Measurements from ENCODE around the gene CBLN4. TPM values are rescaled to one million over a fixed set of nuclear protein-coding genes. Genes with fewer than 3 reads are reported as not detected.
A peak's percentile ranks its signal among the peaks of the same experiment; 100 is the strongest.

CBLN4 gene
- total RNA-seq, 2 donors from 2014 or later: not detected

GRCh38 chr20:55953201-55953600 lies 52.1 kb downstream of the CBLN4 start:
- H3K27me3 Mint-ChIP-seq (ENCODE audit: insufficient read depth): no peaks in the 10 kb centered on the region
- no peaks in the 10 kb centered on the region for H3K36me3 ChIP-seq (ENCODE audit: control insufficient read depth, insufficient read depth, low read length)
- peaks cover 90% of the 10 kb centered on the region for H3K9me3 ChIP-seq (ENCODE audit: control insufficient read depth, low read length)
- no peak overlapping the region for H3K4me3 Mint-ChIP-seq
- no peak overlapping the region for H3K4me3 ChIP-seq (ENCODE audit: low read length)
- H3K4me1 ChIP-seq (ENCODE audit: control insufficient read depth, insufficient read depth, low read length): no peaks in the 10 kb centered on the region
- 23 to 40% methylated on average over 2 of the region's 2 CpGs for WGBS, 2 experiments (ENCODE audit: insufficient coverage in 1 of 2, insufficient read length in 1 of 2)
- H3K4me1 Mint-ChIP-seq: no peaks in the 10 kb centered on the region
- no peak overlapping the region for H3K27ac Mint-ChIP-seq
- no peak for DNase-seq
- no peak overlapping the region for H3K27ac ChIP-seq (ENCODE audit: low read depth, low read length)
- peaks cover 92% of the 10 kb centered on the region for H3K9me3 Mint-ChIP-seq
- no peaks in the 10 kb centered on the region for H3K27me3 ChIP-seq (ENCODE audit: control insufficient read depth, insufficient read depth, low read length, poor library complexity, severe bottlenecking)
- H3K9ac ChIP-seq (ENCODE audit: extremely low read depth, low read length, poor library complexity, severe bottlenecking): no peak overlapping the region
- no peak for TF ChIP-seq CTCF (conservative IDR thresholded peaks at IDR 0.05)
- no peaks in the 10 kb centered on the region for H3K36me3 Mint-ChIP-seq (ENCODE audit: low read depth)

GRCh38 chr20:55947701-55948100 lies 57.6 kb downstream of the CBLN4 start:
- peaks cover 82% of the 10 kb centered on the region for H3K9me3 ChIP-seq (ENCODE audit: control insufficient read depth, low read length)

More at GRCh38 chr20:55947701-55948100, 57.6 kb downstream of the CBLN4 start:
- H3K9ac ChIP-seq (ENCODE audit: extremely low read depth, low read length, poor library complexity, severe bottlenecking): no peak overlapping the region
- Mint-ChIP-seq H3K9me3 (peaks cover 85% of the 10 kb centered on the region), H3K4me1 (no peaks in the 10 kb centered on the region), H3K27ac (no peak overlapping the region), H3K27me3 (ENCODE audit: insufficient read depth) (no peaks in the 10 kb centered on the region), H3K36me3 (ENCODE audit: low read depth) (no peaks in the 10 kb centered on the region), H3K4me3 (no peak overlapping the region)
- peak overlapping the region; percentile 14 for H3K4me3 ChIP-seq (ENCODE audit: low read length)
- no peaks in the 10 kb centered on the region for H3K4me1 ChIP-seq (ENCODE audit: control insufficient read depth, insufficient read depth, low read length)
- no peak for DNase-seq
- no peaks in the 10 kb centered on the region for H3K27me3 ChIP-seq (ENCODE audit: control insufficient read depth, insufficient read depth, low read length, poor library complexity, severe bottlenecking)
- TF ChIP-seq CTCF (conservative IDR thresholded peaks at IDR 0.05): no peak
- no peaks in the 10 kb centered on the region for H3K36me3 ChIP-seq (ENCODE audit: control insufficient read depth, insufficient read depth, low read length)
- no peak overlapping the region for H3K27ac ChIP-seq (ENCODE audit: low read depth, low read length)
- WGBS, 2 experiments (ENCODE audit: insufficient coverage in 1 of 2, insufficient read length in 1 of 2): 66 to 77% methylated on average over 4 to 5 of the region's 5 CpGs

Other genes with a start within 250 kb of the CBLN4 start
- not detected for gene MC3R, start 243.2 kb upstream of the CBLN4 start, total RNA-seq

All from endodermal cell (in vitro differentiated cells).